Left kidney (tissue), 2 donors: ENCODE measurements around the gene CD151. TPM values are rescaled to one million over a fixed set of nuclear protein-coding genes. Genes with fewer than 3 reads are reported as not detected.

Experiments
- DNase-seq: peaks from one replicate; pipeline ENCODE4 v3.0.0-alpha.2; 2013
- polyA plus RNA-seq: library from polyadenylated mRNA; unstranded; fragments of 120-200 nt; gene quantifications from one replicate; pipeline ENCODE4 v1.2.1, GENCODE V29; 2013; ENCODE audit not compliant: insufficient read length

The CD151 gene
- polyA plus RNA-seq, 1 donor = 145 TPM

- DNase-seq = no peak
Observed at GRCh38 chr11:868802-869201, 36.0 kb downstream of the CD151 start.

DNA sequence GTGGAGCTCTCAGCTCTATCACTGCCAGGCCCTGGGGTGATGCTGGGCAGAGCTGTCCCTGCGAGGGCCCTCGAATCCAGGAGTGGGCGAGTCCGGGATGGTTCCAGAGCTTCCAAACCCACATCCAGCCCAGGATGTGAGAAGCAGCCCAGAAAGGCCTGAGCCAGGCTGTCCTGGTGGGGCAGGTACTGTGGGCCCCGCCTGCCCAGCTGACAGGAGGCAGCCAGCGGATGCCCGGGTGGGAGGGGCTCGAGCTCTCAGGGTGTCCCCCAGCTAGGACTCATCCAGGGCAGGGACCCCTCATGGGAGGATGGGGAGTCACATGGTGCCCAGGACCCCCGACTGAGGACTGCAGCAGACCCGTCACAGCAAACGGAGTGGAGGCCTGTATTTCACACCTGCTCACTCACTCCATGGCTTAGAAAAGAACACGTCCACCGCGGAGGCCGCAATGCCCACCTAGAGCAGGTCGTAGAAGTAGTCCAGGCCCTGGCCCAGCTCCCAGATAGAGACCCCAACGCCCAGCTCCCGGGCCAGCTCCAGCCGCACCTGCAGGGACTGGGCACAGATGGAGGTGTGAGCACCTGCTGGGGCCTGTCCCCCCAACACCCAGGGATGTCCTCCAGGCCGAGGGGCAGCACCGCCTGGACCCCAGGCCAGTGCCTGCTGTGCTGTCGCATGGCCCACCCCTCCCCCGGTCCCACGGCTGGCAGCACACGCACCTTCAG, 36.8 kb downstream of the CD151 start:
- DNase-seq = no peak

DNA sequence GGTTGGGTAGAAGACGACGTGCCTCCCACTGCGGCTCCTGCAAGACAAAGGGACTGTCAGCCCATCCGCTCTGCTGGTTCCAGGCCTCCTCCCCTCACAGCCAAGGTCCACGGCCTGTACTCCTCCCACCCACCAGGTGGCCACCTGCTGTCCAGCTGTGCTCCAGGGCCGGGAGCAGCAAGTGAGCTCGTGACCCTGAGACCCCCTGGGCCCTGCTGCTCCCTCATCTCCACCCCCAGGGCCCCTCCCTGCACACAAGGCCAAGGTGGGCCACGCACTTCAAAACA, 37.3 kb downstream of the CD151 start:
- peak; percentile 36 for DNase-seq

DNA sequence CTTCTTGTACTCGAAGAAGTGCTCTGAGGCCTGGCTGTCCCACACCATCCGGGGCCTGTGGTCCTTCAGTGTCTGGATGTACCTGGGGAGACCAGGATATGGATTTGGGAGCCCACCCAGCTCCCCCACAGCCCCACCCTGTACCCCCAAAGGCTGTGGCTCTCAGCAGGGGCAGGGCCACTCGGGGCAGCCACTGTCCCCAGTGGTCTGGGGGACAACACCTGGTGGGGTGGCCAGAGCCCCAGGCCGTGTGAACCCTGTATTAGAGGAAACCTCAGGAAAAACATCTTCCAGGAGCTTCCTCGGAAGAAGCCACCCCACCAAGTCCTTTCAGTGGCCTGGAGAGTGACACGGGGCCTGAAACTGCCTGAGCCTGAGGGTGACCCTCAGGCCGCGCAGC, 37.7 kb downstream of the CD151 start:
- no peak for DNase-seq

- no peak for DNase-seq
Observed at GRCh38 chr11:871472-871871, 38.7 kb downstream of the CD151 start.

DNA sequence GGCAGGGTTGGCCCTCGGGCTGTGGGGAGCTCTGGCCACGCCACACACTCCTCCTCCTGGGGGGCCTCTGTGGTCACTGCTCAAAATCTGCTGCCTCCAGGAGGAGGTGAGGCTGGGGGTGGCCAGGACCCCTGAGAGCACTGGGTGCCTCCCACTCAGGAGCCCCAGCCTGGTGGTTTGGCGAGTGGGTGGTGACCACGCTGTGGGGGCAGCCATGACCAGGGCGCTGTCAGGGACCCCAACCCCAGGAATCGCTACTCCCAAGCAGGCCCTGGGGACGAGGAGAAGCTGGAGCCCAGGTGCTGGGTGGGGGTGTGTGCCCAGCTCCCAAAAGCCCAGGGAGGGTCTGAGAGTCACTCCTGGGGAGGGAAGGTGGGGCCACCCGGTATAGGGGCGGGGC, 40.0 kb downstream of the CD151 start:
- no peak for DNase-seq

GRCh38 chr11:873706-874105, 41.0 kb downstream of the CD151 start:
- DNase-seq = no peak

DNA sequence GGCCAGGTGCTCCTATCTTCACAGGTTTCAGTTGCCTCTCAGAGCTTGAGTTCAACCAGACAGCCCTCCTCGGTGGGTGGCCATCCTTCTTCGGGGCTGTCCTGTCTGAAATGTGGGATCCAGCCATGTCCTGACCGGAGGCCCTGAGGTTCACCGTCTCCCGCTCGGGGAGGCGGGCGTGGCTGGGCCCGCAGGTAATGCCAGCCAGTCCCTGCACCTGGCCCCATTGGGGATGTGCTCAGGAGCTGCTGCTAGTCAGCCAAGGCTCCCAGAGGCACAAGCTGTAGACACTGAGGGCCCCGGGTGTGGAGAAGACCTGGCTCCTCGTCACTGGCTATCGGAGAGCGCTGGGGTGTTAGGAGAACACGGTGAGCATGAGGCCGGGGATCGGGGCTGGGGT, 42.5 kb downstream of the CD151 start:
- no peak for DNase-seq

DNA sequence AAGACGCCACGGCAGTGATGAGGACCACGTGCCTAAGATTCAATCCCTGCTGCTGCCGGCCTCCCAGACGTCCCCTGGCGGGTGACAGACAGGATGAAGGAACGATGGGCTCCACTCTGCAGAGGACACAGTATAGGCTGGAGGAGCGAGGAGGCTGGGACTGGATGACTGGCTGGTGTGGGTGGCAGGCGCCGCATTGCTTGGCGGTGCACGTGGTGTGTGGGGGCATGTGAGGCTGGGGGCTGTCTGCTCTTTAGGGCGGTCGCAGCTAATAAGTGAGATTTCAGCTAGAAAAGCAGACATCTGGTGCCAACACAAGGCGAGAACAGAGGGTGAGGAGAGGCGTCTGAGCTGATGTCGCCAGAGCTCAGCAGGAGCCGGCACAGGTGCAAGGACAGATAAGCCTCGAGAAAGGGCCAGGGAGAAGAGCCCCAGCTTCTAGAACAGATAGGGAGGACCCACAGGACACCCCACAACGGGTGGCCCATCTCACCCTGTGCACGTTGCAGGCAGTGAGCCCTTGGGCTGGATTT, 43.1 kb downstream of the CD151 start:
- no peak for DNase-seq

GRCh38 chr11:876545-876944, 43.8 kb downstream of the CD151 start:
- no peak for DNase-seq

DNA sequence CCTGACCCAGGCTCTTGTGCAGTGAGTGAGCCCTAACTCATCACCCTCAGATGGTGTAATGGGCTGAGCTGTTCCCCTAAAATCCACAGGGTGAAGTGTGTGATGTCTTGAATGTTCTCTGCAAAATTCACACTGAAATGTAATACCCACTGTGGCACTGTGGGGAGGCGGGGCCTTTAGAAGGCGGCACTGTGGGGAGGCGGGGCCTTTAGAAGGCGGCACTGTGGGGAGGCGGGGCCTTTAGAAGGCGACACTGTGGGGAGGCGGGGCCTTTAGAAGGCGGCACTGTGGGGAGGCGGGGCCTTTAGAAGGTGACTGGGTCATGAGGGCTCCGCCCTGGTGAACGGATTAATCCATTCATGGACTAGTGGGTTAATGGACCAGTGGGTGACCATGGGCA, 44.8 kb downstream of the CD151 start:
- no peak for DNase-seq

GRCh38 chr11:880447-880846, 47.7 kb downstream of the CD151 start:
- no peak for DNase-seq

- no peak for DNase-seq
Observed at GRCh38 chr11:882596-882995, 49.8 kb downstream of the CD151 start.

GRCh38 chr11:883527-883926, 50.8 kb downstream of the CD151 start:
- no peak for DNase-seq

DNA sequence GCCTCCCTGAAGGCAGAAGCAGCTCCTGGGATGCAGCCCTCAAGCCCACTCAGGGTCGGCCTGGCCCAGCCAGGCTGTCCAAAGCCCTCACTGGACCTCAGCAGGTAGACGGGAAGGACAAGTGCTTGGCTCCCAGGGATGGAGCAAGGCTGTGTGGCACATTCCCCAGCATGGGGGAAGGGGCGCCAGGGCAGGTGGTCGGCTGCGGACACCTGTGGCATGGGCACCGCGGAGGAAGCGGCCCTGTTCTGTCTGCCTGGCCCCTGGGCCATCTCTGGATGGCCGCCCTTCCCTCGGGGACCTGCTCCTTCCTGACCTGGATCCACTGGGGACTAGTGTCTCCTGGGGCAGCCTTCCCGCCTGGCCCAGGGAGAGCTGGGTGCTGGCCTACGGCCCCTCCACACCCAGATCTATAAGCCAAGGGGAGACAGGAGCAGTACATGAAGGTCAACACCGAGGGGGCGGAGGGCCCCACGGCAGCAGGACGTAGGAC, 51.9 kb downstream of the CD151 start:
- no peak for DNase-seq

DNA sequence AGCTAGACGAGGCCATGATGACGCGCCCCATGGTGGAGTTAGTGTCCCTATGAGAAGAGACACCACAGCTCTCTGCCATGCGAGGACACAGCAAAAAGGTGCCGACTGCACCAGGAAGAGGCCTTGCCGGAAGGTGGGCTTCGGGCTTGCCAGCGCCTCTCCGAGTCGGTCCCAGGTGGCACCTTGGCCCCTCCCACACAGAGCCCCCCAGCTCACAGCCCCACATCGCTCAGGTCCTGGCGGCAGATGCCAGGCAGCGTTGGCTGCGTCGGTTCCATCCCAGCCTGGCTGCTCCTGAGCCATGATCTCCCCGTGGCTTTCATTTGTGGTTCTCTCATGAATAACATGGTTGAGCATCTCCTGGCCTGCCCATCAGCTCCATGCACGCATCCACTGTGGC, 53.8 kb downstream of the CD151 start:
- no peak for DNase-seq

DNA sequence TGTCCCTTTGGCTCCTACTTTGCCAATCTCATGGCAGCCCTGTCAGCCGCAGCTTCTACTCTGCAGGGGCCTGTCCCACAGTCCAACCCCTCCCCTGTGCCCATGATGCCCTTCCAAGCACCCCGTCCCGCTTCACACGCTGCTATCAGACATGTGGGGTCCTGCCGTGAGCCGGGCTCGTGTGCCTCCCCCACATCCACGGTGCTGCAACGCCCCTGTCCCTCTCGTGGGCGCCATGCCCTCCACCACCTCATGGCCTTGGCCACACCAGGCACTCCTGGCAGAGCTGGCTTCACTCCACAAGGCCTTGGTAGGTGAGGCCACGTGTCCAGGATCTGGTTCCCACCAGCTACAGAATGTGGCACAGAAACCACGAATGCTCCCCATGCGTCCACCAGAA, 54.8 kb downstream of the CD151 start:
- DNase-seq = no peak

Other genes starting within 250 kb of the CD151 start
- gene IRF7, start 217.0 kb upstream of the CD151 start, polyA plus RNA-seq = 6.4 TPM
- 46.0 TPM for gene CDHR5, start 208.0 kb upstream of the CD151 start, polyA plus RNA-seq
- gene SCT, start 205.8 kb upstream of the CD151 start, polyA plus RNA-seq = 0.67 TPM
- 1.1 TPM for gene DRD4, start 195.7 kb upstream of the CD151 start, polyA plus RNA-seq
- gene DEAF1, start 137.7 kb upstream of the CD151 start, polyA plus RNA-seq = 45.6 TPM
- 56.5 TPM for gene TMEM80, start 137.1 kb upstream of the CD151 start, polyA plus RNA-seq
- 115 TPM for gene EPS8L2, start 126.7 kb upstream of the CD151 start, polyA plus RNA-seq
- gene TALDO1, start 85.5 kb upstream of the CD151 start, polyA plus RNA-seq = 116 TPM
- 65.7 TPM for gene GATD1, start 55.5 kb upstream of the CD151 start, polyA plus RNA-seq
- gene CEND1, start 42.9 kb upstream of the CD151 start, polyA plus RNA-seq = 0.27 TPM
- gene SLC25A22, start 34.7 kb upstream of the CD151 start, polyA plus RNA-seq = 13.0 TPM
- 10.1 TPM for gene PIDD1, start 27.7 kb upstream of the CD151 start, polyA plus RNA-seq
- gene RPLP2, start 23.0 kb upstream of the CD151 start, polyA plus RNA-seq = 855 TPM
- 40.9 TPM for gene PNPLA2, start 14.0 kb upstream of the CD151 start, polyA plus RNA-seq
- gene CRACR2B, start 5.0 kb upstream of the CD151 start, polyA plus RNA-seq = 9.9 TPM
- gene POLR2L, start 9.6 kb downstream of the CD151 start, polyA plus RNA-seq = 71.9 TPM
- gene TSPAN4, start 9.9 kb downstream of the CD151 start, polyA plus RNA-seq = 55.9 TPM
- gene CHID1, start 77.9 kb downstream of the CD151 start, polyA plus RNA-seq = 100 TPM
- 114 TPM for gene AP2A2, start 92.9 kb downstream of the CD151 start, polyA plus RNA-seq
- gene MUC6, start 203.8 kb downstream of the CD151 start, polyA plus RNA-seq = 26.8 TPM
- 0.03 TPM for gene MUC2, start 241.9 kb downstream of the CD151 start, polyA plus RNA-seq